Measurements from ENCODE around the gene NMD3.

GRCh38 chr3:161268601-161269000 is 47.5 kb downstream of the NMD3 start:
- TF ChIP-seq CTCF (IDR thresholded peaks at IDR 0.05), result no peak
- no peak for TF ChIP-seq POLR2A (IDR thresholded peaks at IDR 0.05; ENCODE audit: low read depth)
- TF ChIP-seq POLR2AphosphoS5 (IDR thresholded peaks at IDR 0.05), result no peak
- TF ChIP-seq EP300 (IDR thresholded peaks at IDR 0.05), result no peak

All from esophagus muscularis mucosa (tissue), 4 donors.